H1 (cell line): ENCODE data around the gene PC. TPM values are rescaled to one million over a fixed set of nuclear protein-coding genes. Genes with fewer than 3 reads are reported as not detected.

Source experiments
- CTCF ChIA-PET: fragments of 300-600 bp; sonication (Branson Sonifier 250); formaldehyde crosslinking; loops from one replicate; lab custom pipeline; 2021; ENCODE audit not compliant: partially characterized antibody; lab: Charles Lee
- POLR2A ChIA-PET: fragments of 300-600 bp; sonication (Branson Sonifier 250); formaldehyde crosslinking; loops from one replicate; lab custom pipeline; 2021; ENCODE audit warnings: inconsistent platforms; ENCODE audit not compliant: partially characterized antibody; lab: Charles Lee
- DNase-seq, 2 experiments: peaks; one replicate each; pipeline versions ENCODE4 v3.0.0 to v3.0.0-alpha.2; 2010 to 2022; ENCODE audit warnings: low spot score in 2 of 2, low read depth in 1 of 2, mixed read lengths in 1 of 2
- FAIRE-seq: peaks from 2 replicates; lab custom pipeline; 2011; peaks lifted over from hg19 to GRCh38; lab: Jason Lieb, UNC
- H2AFZ ChIP-seq: 2 replicates; pipeline ENCODE4 v1.8.1; 2012; ENCODE audit warnings: low read length, inconsistent platforms
- H2AK5ac ChIP-seq: 2 replicates; pipeline ENCODE4 v1.6.1; 2013; ENCODE audit warnings: low read depth, low read length
- H2BK120ac ChIP-seq: replicated peaks from 2 replicates; pipeline ENCODE3; 2013; ENCODE audit warnings: low read depth, low read length, inconsistent platforms
- H2BK12ac ChIP-seq: 2 replicates; pipeline ENCODE4 v1.6.1; 2013; ENCODE audit warnings: low read depth, low read length
- H2BK15ac ChIP-seq: 2 replicates; pipeline ENCODE4 v1.6.1; 2013; ENCODE audit warnings: low read length
- H2BK20ac ChIP-seq: 2 replicates; pipeline ENCODE4 v1.6.1; 2013; ENCODE audit warnings: low read length
- H2BK5ac ChIP-seq: 2 replicates; pipeline ENCODE4 v1.6.1; 2013; ENCODE audit warnings: low read depth, low read length
- H3K14ac ChIP-seq: 2 replicates; pipeline ENCODE4 v1.6.1; 2013; ENCODE audit warnings: inconsistent platforms; ENCODE audit not compliant: insufficient read length
- H3K18ac ChIP-seq: 2 replicates; pipeline ENCODE4 v1.6.1; 2013; ENCODE audit warnings: low read length; ENCODE audit errors: extremely low read depth
- H3K23ac ChIP-seq: 2 replicates; pipeline ENCODE4 v1.6.1; 2013; ENCODE audit warnings: inconsistent platforms; ENCODE audit not compliant: insufficient read length
- H3K23me2 ChIP-seq: 2 replicates; pipeline ENCODE4 v1.6.1; 2013; ENCODE audit warnings: low read depth, low read length
- H3K27ac ChIP-seq: 2 replicates; pipeline ENCODE4 v1.6.1; 2011; ENCODE audit warnings: low read depth, low read length, inconsistent platforms
- H3K27me3 ChIP-seq, 4 experiments: replicated peaks in 1 of 4; 1 replicate in 1 of 4; 2 replicates in 3 of 4; pipeline versions ENCODE4 v1.6.1 to v1.8.1; 2011 to 2013; ENCODE audit warnings: low read length in 3 of 4, mild to moderate bottlenecking in 3 of 4, inconsistent platforms in 2 of 4, mixed read lengths in 2 of 4, moderate library complexity in 1 of 4; ENCODE audit not compliant: control insufficient read depth in 3 of 4, insufficient read depth in 3 of 4; ENCODE audit errors: extremely low read depth in 1 of 4
- H3K36me3 ChIP-seq, 4 experiments: 2 replicates each; pipeline versions ENCODE4 v1.6.1 to v1.8.1; 2011 to 2013; ENCODE audit warnings: mild to moderate bottlenecking in 4 of 4, low read length in 3 of 4, moderate library complexity in 2 of 4, control low read depth in 1 of 4, inconsistent platforms in 1 of 4; ENCODE audit not compliant: insufficient read depth in 4 of 4, control insufficient read depth in 2 of 4
- H3K4ac ChIP-seq: replicated peaks from 2 replicates; pipeline ENCODE3; 2013; ENCODE audit warnings: low read length, low read depth, mixed read lengths, inconsistent platforms; ENCODE audit not compliant: insufficient read length
- H3K4me1 ChIP-seq, 4 experiments: replicated peaks in 1 of 4; 1 replicate in 1 of 4; 2 replicates in 3 of 4; pipeline versions ENCODE4 v1.6.1 to v1.8.1; 2011 to 2013; ENCODE audit warnings: low read length in 3 of 4, inconsistent platforms in 2 of 4, mixed read lengths in 1 of 4; ENCODE audit not compliant: insufficient read depth in 4 of 4, control insufficient read depth in 3 of 4
- H3K4me2 ChIP-seq, 2 experiments: 2 replicates each; pipeline versions ENCODE4 v1.6.1 to v1.8.1; 2011 to 2013; ENCODE audit warnings: low read depth in 2 of 2, low read length in 2 of 2, control low read depth in 1 of 2, inconsistent platforms in 1 of 2, mild to moderate bottlenecking in 1 of 2; ENCODE audit not compliant: insufficient read depth in 1 of 2
- H3K4me3 ChIP-seq, 4 experiments: fragments of 200-600, 300-600 bp in 1 of 4; sonication (generic), shearing (Covaris generic), sonication (Bioruptor Twin) in 1 of 4; 2 replicates each; pipeline versions ENCODE4 v1.5.1 to v1.8.1; 2011 to 2016; ENCODE audit warnings: low read length in 4 of 4, low read depth in 3 of 4, control low read depth in 2 of 4, inconsistent platforms in 2 of 4, mild to moderate bottlenecking in 2 of 4, mixed read lengths in 1 of 4, moderate library complexity in 1 of 4; ENCODE audit not compliant: insufficient read depth in 2 of 4; ENCODE audit errors: extremely low read depth in 1 of 4
- H3K56ac ChIP-seq: replicated peaks from 2 replicates; pipeline ENCODE3; 2013; ENCODE audit warnings: low read depth, mild to moderate bottlenecking, mixed read lengths, low read length, inconsistent platforms; ENCODE audit not compliant: insufficient read length
- H3K79me1 ChIP-seq: 2 replicates; pipeline ENCODE4 v1.6.1; 2013; ENCODE audit warnings: low read depth, low read length, control low read depth
- H3K79me2 ChIP-seq, 2 experiments: 2 replicates each; pipeline versions ENCODE4 v1.6.1 to v1.8.1; 2012 to 2013; ENCODE audit warnings: low read length in 2 of 2, mild to moderate bottlenecking in 2 of 2, inconsistent platforms in 1 of 2; ENCODE audit not compliant: insufficient read depth in 2 of 2, control insufficient read depth in 1 of 2
- H3K9ac ChIP-seq, 4 experiments: replicated peaks in 1 of 4; 1 replicate in 1 of 4; 2 replicates in 3 of 4; pipeline versions ENCODE4 v1.6.1 to v1.8.1; 2011 to 2013; ENCODE audit warnings: low read depth in 3 of 4, low read length in 3 of 4, control low read depth in 2 of 4, mild to moderate bottlenecking in 2 of 4, moderate library complexity in 2 of 4, inconsistent platforms in 1 of 4; ENCODE audit errors: extremely low read depth in 1 of 4
- H3K9me3 ChIP-seq, 2 experiments: 2 replicates each; pipeline versions ENCODE4 v1.6.1 to v1.8.1; 2012 to 2013; ENCODE audit warnings: mild to moderate bottlenecking in 2 of 2, moderate library complexity in 2 of 2, control low read depth in 1 of 2, inconsistent platforms in 1 of 2, low read depth in 1 of 2, low read length in 1 of 2, mixed read lengths in 1 of 2; ENCODE audit not compliant: insufficient read depth in 2 of 2
- H4K20me1 ChIP-seq, 2 experiments: replicated peaks in 1 of 2; 2 replicates each; pipeline versions ENCODE3 to v1.8.1; 2011 to 2013; ENCODE audit warnings: inconsistent platforms in 2 of 2, low read length in 2 of 2, mild to moderate bottlenecking in 1 of 2; ENCODE audit not compliant: insufficient read depth in 2 of 2, control insufficient read depth in 1 of 2
- H4K5ac ChIP-seq: 2 replicates; pipeline ENCODE4 v1.6.1; 2013; ENCODE audit warnings: low read length, low read depth, mixed read lengths, inconsistent platforms; ENCODE audit not compliant: insufficient read length
- H4K8ac ChIP-seq: 2 replicates; pipeline ENCODE4 v1.8.0; 2013; ENCODE audit warnings: mild to moderate bottlenecking, moderate library complexity, low read length, inconsistent platforms; ENCODE audit not compliant: insufficient read depth; ENCODE audit errors: extremely low read depth
- H4K91ac ChIP-seq: replicated peaks from 2 replicates; pipeline ENCODE3; 2013; ENCODE audit warnings: low read length, mixed read lengths, inconsistent platforms; ENCODE audit not compliant: insufficient read length
- JUN ChIP-seq: IDR thresholded peaks from 2 replicates; pipeline ENCODE4 v1.6.1; 2011; ENCODE audit warnings: low read depth, mild to moderate bottlenecking, improper control_type of control experiment, low read length
- MAFK ChIP-seq: IDR thresholded peaks from 2 replicates; pipeline ENCODE4 v1.6.1; 2012; ENCODE audit warnings: low read depth, mild to moderate bottlenecking, improper control_type of control experiment, low read length
- WGBS, 2 experiments: shearing (Covaris generic) in 1 of 2; methylation state at CpG; one replicate each; pipeline versions ENCODE4 v1.1.6 to v1.1.7; 2013 to 2015; ENCODE audit warnings: low lambda C conversion rate in 2 of 2, mixed read lengths in 2 of 2, inconsistent platforms in 1 of 2, low coverage in 1 of 2, missing lambda C conversion rate in 1 of 2; ENCODE audit not compliant: insufficient replicate concordance in 2 of 2, insufficient coverage in 1 of 2, insufficient read length in 1 of 2; ENCODE audit errors: extremely low coverage in 1 of 2, missing lambda C conversion rate in 1 of 2; 5-methylcytosine and 5-hydroxymethylcytosine counted together
- polyA plus RNA-seq, 7 experiments: library from polyadenylated mRNA; depleted of rRNA in 3 of 7; stranded (reverse) in 5 of 7; unstranded in 2 of 7; fragments of >200 nt in 5 of 7; fragments of 200-250 nt in 2 of 7; gene quantifications; 1 replicate in 5 of 7; 2 replicates in 1 of 7; 4 replicates in 1 of 7; pipeline versions ENCODE4 v1.2.1 to v1.2.3, GENCODE V29; 2011 to 2013; ENCODE audit warnings: missing spikeins in 2 of 7, mixed read lengths in 2 of 7
- total RNA-seq: library from RNA; stranded (reverse); fragmentation: NEBNext Ultra II Directional; extraction: Animal tissue kit (Norgen Biotek cat#: 25700); gene quantifications from 2 replicates; pipeline ENCODE4 v1.2.1, GENCODE V29; 2021

Gene PC
- total and polyA plus RNA-seq, 2 of the 8 experiments (the other 6 are each of a cell fraction or from before 2014, with no cell fraction given) = 11.5 to 27.5 TPM

DNA sequence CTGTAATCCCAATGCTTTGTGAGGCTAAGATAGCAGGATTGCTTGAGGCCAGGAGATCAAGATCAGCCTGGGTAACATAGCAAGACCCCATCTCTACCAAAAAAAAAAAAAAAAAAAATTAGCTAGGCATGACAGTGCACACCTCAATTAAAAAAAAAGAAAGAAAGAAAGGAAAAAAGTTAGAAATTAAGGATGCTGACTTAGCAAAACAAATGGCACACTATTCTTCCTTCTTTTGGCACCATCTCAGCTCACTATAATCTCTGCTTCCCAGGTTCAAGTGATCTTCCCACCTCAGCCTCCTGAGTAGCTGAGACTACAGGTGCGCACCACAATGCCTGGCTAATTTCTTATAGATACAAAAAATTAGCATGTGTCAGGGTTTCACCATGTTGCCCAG, 33.9 kb downstream of the PC start:
- no peak overlapping the region for H3K56ac ChIP-seq
- H3K18ac ChIP-seq = no peak overlapping the region
- H3K4me2 ChIP-seq = no peak overlapping the region
- H4K91ac ChIP-seq = no peak overlapping the region
- H3K23me2 ChIP-seq = no peaks in the 10 kb centered on the region
- no peak overlapping the region for H2BK12ac ChIP-seq
- no peaks in the 10 kb centered on the region for H3K36me3 ChIP-seq
- no peak overlapping the region for H3K14ac ChIP-seq
- DNase-seq = no peak
- H3K27ac ChIP-seq = no peak overlapping the region
- no peak for FAIRE-seq
- TF ChIP-seq JUN = no peak
- TF ChIP-seq MAFK = peak; percentile 32; the same call in 1 of the 2 replicates
- H2BK15ac ChIP-seq = no peak overlapping the region
- H2BK5ac ChIP-seq = no peak overlapping the region
- ChIA-PET CTCF (interaction anchor here (0.6 to 1.9 kb wide), 4 partner anchors 11 to 72 kb away, joined by 3 to 7 read pairs (median 4); no protein-coding TSS in a partner anchor), POLR2A (no interaction called here)
- no peaks in the 10 kb centered on the region for H3K79me2 ChIP-seq
- no peak overlapping the region for H4K8ac ChIP-seq
- H4K5ac ChIP-seq = no peak overlapping the region
- no peak overlapping the region for H3K4me3 ChIP-seq
- peaks cover 0 to 4% (median 0%) of the 10 kb centered on the region in 4 experiments; a peak in 2 of 7 replicates for H3K4me1 ChIP-seq
- no peak overlapping the region for H2AFZ ChIP-seq
- H3K4ac ChIP-seq = no peak overlapping the region
- H3K79me1 ChIP-seq = no peaks in the 10 kb centered on the region; the same call in 1 of the 2 replicates
- H4K20me1 ChIP-seq = no peaks in the 10 kb centered on the region
- H3K9me3 ChIP-seq = 0 out of 4 replicates have a peak, but pooled peaks cover 0 to 2% of the 10 kb centered on the region in 2 experiments
- H3K23ac ChIP-seq = no peak overlapping the region
- no peak overlapping the region for H2BK120ac ChIP-seq
- no peak overlapping the region for H2BK20ac ChIP-seq
- no peaks in the 10 kb centered on the region for H3K27me3 ChIP-seq
- H2AK5ac ChIP-seq = no peak overlapping the region
- no peak overlapping the region for H3K9ac ChIP-seq
- WGBS, 2 experiments = 85% methylated on average over 1 of the region's 1 CpG; no CpG with 5 or more reads in 1 of the 2 experiments
